ENCODE results near the gene ROR1.
"Not testable (repeated sequence)": the region's sequence is repeated elsewhere in the genome, so short reads cannot be mapped to it uniquely, and the experiment has no call there.

ROR1 gene

GRCh38 chr1:64199154-64199553 lies 425.3 kb downstream of the ROR1 start:
- no peak for DNase-seq

GRCh38 chr1:64200064-64200463 lies 426.2 kb downstream of the ROR1 start:
- DNase-seq = no peak

DNA sequence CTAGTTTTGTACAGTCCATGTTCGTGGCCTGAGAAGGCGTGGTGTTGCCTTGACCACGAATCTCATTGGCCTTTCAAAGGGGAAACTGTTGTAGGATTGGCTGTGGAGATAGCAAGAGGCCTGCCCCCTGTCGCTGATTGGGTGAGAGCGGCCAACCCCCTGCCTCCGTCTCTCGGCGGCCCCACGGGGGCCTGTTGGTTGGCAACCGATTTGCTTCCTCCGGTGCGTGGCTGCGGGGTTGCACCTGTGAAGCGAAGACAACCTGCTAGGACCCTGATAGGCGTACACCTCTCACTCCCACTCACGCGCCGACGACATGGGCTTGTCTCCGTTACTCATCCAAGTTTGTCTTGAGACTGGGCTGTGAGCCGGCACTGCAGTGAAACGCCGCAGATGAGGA lies 429.6 kb downstream of the ROR1 start, which contains the start of gene UBE2U:
Gene UBE2U (plus strand): TSS at position 204 of the 400 bp plus-strand sequence. CDS start 428 bp downstream, outside the sequence.
- DNase-seq = no peak

DNA sequence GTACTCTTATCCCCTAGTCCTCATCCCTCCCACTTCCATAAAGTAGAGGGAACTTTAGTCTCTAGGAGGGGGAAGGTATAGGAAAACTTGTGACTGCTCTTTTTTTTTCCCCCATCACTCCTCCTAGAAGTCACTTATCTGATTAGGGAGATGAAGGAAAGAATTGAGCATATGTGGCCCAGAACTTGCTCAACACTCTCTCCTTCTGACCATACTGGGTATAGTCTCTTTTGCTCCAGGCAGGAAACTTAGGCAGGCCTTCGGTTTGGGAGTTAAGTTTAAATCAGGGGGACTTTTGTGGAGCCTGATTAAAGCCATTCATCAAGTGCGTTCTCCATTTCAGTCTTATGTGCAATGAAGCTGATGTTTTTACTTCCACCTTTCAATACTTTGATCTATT lies 435.4 kb downstream of the ROR1 start:
- no peak for DNase-seq

DNA sequence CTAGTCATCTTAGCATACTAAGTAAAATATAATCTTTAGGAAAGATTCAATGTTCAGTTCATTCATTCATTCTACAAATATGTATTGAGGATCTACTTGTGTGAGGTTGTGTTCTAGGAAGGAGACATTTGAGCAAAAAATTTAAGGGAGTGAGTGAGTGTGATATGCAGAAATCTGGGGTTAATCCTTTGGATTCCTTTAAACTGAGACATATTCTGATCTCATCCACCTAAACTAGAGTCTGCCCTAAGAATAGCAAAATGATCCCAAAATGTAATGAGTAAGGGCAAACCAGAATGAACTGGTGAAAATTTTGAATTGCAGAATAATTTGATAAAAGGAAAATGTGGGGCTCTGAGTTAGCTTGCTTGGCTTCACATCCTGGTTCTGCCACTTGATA lies 438.2 kb downstream of the ROR1 start:
- no peak for DNase-seq

GRCh38 chr1:64215576-64215975 lies 441.8 kb downstream of the ROR1 start:
- no peak for DNase-seq

- DNase-seq = no peak
Observed at GRCh38 chr1:64220241-64220640, 446.4 kb downstream of the ROR1 start.

- no peak for DNase-seq
Observed at GRCh38 chr1:64223329-64224151, 449.7 kb downstream of the ROR1 start.

- not testable (repeated sequence) for DNase-seq
Observed at GRCh38 chr1:64224236-64224635, 450.4 kb downstream of the ROR1 start.

DNA sequence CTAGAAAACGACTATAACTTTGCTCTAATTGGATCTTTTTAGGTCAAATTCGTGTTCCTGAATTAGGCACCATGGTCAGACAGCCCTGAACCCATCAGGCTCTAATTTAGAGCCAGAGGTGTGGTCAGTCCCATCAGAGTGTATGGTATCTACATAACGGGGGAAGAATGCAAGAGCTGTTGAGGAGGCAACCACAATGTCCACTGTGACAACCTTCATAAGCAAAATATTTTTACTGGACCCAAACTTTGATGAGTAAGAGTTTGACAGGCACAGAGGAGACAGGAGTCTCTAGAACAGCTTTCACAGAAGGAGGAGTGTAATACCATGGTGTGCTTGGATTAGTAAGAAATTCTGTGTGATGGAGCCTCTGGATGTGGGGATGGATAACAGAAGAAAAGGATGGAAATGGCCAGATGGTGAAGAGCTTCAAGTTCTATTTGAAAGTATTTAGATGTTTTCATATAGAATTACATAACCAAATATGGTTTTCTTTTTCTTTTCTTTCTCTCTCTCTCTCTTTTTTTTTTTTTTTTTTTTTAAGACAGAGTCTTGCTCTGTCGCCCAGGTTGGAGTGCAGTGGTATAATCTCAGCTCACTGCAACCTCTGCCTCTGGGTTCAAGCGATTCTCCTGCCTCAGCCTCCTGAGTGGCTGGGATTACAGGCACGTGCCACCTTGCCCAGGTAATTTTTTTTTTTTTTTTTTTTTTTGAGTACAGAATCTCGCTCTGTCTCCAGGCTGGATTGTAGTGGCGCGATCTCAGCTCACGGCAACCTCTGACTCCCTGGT lies 454.5 kb downstream of the ROR1 start:
- DNase-seq = no peak

GRCh38 chr1:64229307-64229706 lies 455.5 kb downstream of the ROR1 start:
- no peak for DNase-seq

Data from activated T-cell treated with anti-CD3 and anti-CD28 coated beads for 4 hours (primary cell).